PC-3 (cell line): ENCODE results near the gene TBPL2. TPM values are rescaled to one million over a fixed set of nuclear protein-coding genes. Genes with fewer than 3 reads are reported as not detected.

Source experiments
- ATAC-seq: fragments of 200-7000 bp; cut with Tn5 transposase; 2 replicates; pipeline ENCODE4 v1.9.1; 2020; ENCODE audit warnings: mild to moderate bottlenecking, moderate library complexity
- Bru-seq: library from RNA; stranded (reverse); fragments of 400-500 nt; gene quantifications from one replicate; lab custom pipeline; 2021; lab: Mats Ljungman, UMichigan
- BruChase-seq, 2 experiments: library from RNA; stranded (reverse); fragments of 400-500 nt; gene quantifications; one replicate each; lab custom pipeline; 2021; lab: Mats Ljungman, UMichigan
- BruUV-seq: library from RNA; stranded (reverse); fragments of 400-500 nt; replicated peaks from 2 replicates; lab custom pipeline; 2021; lab: Mats Ljungman, UMichigan
- CTCF ChIA-PET: fragments of 300-600 bp; sonication (Branson Sonifier 250); formaldehyde crosslinking; loops from one replicate; lab custom pipeline; 2022; ENCODE audit warnings: antibody characterized with exemption; lab: Charles Lee
- POLR2A ChIA-PET: fragments of 300-600 bp; sonication (Branson Sonifier 250); formaldehyde crosslinking; loops from one replicate; lab custom pipeline; 2022; ENCODE audit warnings: antibody characterized with exemption; ENCODE audit not compliant: unreplicated experiment; lab: Charles Lee
- DNase-seq: peaks from one replicate; pipeline ENCODE4 v3.0.0-alpha.2; 2015
- H2AFZ ChIP-seq: fragments of 300-600 bp; sonication (generic); 2 replicates; pipeline ENCODE4 v1.6.0; 2016; ENCODE audit warnings: antibody characterized with exemption, low read length
- H3F3A ChIP-seq: fragments of 300-600 bp; sonication (generic); one replicate; pipeline ENCODE4 v1.6.0; 2017; ENCODE audit warnings: antibody characterized with exemption, low read length, control low read depth, mild to moderate bottlenecking; ENCODE audit not compliant: unreplicated experiment
- H3K27ac ChIP-seq: fragments of 300-600 bp; sonication (generic); 2 replicates; pipeline ENCODE4 v1.5.1; 2016; ENCODE audit warnings: mild to moderate bottlenecking, low read length
- H3K27me3 ChIP-seq: fragments of 300-600 bp; sonication (generic); 2 replicates; pipeline ENCODE4 v1.6.1; 2016; ENCODE audit warnings: low read length, mixed read lengths
- H3K36me3 ChIP-seq: fragments of 300-600 bp; sonication (generic); 2 replicates; pipeline ENCODE4 v1.6.1; 2016; ENCODE audit warnings: low read depth, mixed run types, low read length, mixed read lengths
- H3K4me1 ChIP-seq: fragments of 300-600 bp; sonication (generic); 2 replicates; pipeline ENCODE4 v1.5.1; 2016; ENCODE audit warnings: low read length; ENCODE audit not compliant: insufficient read depth
- H3K4me2 ChIP-seq: fragments of 300-600 bp; sonication (generic); 2 replicates; pipeline ENCODE4 v1.6.0; 2016; ENCODE audit warnings: low read length
- H3K4me3 ChIP-seq: fragments of 300-600 bp; sonication (generic); 2 replicates; pipeline ENCODE4 v1.5.1; 2016; ENCODE audit warnings: mild to moderate bottlenecking, low read length, mixed read lengths
- H3K79me2 ChIP-seq: fragments of 300-600 bp; sonication (generic); 2 replicates; pipeline ENCODE4 v1.6.1; 2017; ENCODE audit warnings: low read length, mixed read lengths
- H3K9ac ChIP-seq: fragments of 300-600 bp; sonication (generic); 2 replicates; pipeline ENCODE4 v1.6.0; 2016; ENCODE audit warnings: mild to moderate bottlenecking, low read length
- H3K9me2 ChIP-seq: fragments of 300-600 bp; sonication (generic); replicated peaks from 2 replicates; pipeline ENCODE4 v1.6.1; 2016; ENCODE audit warnings: mixed run types, low read length, mixed read lengths
- H3K9me3 ChIP-seq: fragments of 300-600 bp; sonication (generic); 2 replicates; pipeline ENCODE4 v1.6.1; 2016; ENCODE audit warnings: low read length, mixed read lengths
- H4K20me1 ChIP-seq: fragments of 300-600 bp; sonication (generic); 2 replicates; pipeline ENCODE4 v1.6.1; 2016; ENCODE audit warnings: low read length, mixed read lengths
- CTCF ChIP-seq: fragments of 300-600 bp; sonication (generic); conservative IDR thresholded peaks from 2 replicates; pipeline ENCODE4 v1.5.1; 2017; ENCODE audit warnings: antibody characterized with exemption, low read depth, mild to moderate bottlenecking, low read length
- EZH2 ChIP-seq: fragments of 300-600 bp; sonication (generic); IDR thresholded peaks from one replicate; pipeline ENCODE4 v1.6.1; 2017; ENCODE audit warnings: antibody characterized with exemption, mild to moderate bottlenecking, low read length; ENCODE audit not compliant: unreplicated experiment
- EZH2phosphoT487 ChIP-seq: fragments of 300-600 bp; sonication (generic); IDR thresholded peaks from 2 replicates; pipeline ENCODE4 v1.6.1; 2018; ENCODE audit warnings: mild to moderate bottlenecking, antibody characterized with exemption, low read length, borderline replicate concordance
- intact Hi-C: fragments of 100-400 bp; cut with micrococcal nuclease; formaldehyde crosslinking; loops from 2 replicates; pipeline ENCODE4 v1.9.0; 2023
- long read RNA-seq: library from polyadenylated mRNA; unstranded; transcript quantifications from one replicate; pipeline ENCODE4 v2.0.0, GENCODE V29; 2021; ENCODE audit not compliant: unreplicated experiment
- total RNA-seq: library from RNA; depleted of rRNA; stranded (reverse); fragments of >200 nt; gene quantifications from 2 replicates; pipeline ENCODE4 v1.2.3, GENCODE V29; 2014; rRNA removed

The TBPL2 gene
- total RNA-seq, result not detected in 2 replicates
- Bru-seq, nascent RNA, result percentile 4 among the genes with signal in this experiment
- percentile 12 among the genes with signal in this experiment for BruChase-seq, experiment 1, labeled RNA remaining after a 6-hour chase
- percentile 12 among the genes with signal in this experiment for BruChase-seq, experiment 2, labeled RNA remaining after a 2-hour chase
- long read RNA-seq, result 0 reads

- no peak for ATAC-seq
- no peaks in the 10 kb centered on the region for H3F3A ChIP-seq
- no peaks in the 10 kb centered on the region for H4K20me1 ChIP-seq
- CTCF ChIA-PET, result interaction anchor here (0.6 kb wide), 1 partner anchor 183 kb away, joined by 4 read pairs; no protein-coding TSS in a partner anchor
- DNase-seq, result no peak
- peaks cover 7% of the 10 kb centered on the region for H3K4me1 ChIP-seq
- intact Hi-C loops, result no loop called here
- BruUV-seq, result no TSS peak
- TF ChIP-seq EZH2 (no peak), CTCF (no peak), EZH2phosphoT487 (no peak)
- no peaks in the 10 kb centered on the region for H3K9me3 ChIP-seq
- no peak within 1 kb of the TSS for H3K4me3 ChIP-seq
- no peak within 1 kb of the TSS for H3K9ac ChIP-seq
- no peaks in the 10 kb centered on the region for H3K9me2 ChIP-seq
- no peak within 1 kb of the TSS for H2AFZ ChIP-seq
- POLR2A ChIA-PET, result no interaction called here
- H3K4me2 ChIP-seq, result no peak within 1 kb of the TSS
- no peaks in the 10 kb centered on the region for H3K27me3 ChIP-seq
- no peaks in the 10 kb centered on the region for H3K36me3 ChIP-seq
- no peaks in the 10 kb centered on the region for H3K79me2 ChIP-seq
- no peak within 1 kb of the TSS for H3K27ac ChIP-seq
Measured at GRCh38 chr14:55440385-55440784, at the start of gene TBPL2. Gene TBPL2, minus strand, starts transcription at chr14:55440616. Its CDS starts 167 bp downstream, at chr14:55440449.

DNA sequence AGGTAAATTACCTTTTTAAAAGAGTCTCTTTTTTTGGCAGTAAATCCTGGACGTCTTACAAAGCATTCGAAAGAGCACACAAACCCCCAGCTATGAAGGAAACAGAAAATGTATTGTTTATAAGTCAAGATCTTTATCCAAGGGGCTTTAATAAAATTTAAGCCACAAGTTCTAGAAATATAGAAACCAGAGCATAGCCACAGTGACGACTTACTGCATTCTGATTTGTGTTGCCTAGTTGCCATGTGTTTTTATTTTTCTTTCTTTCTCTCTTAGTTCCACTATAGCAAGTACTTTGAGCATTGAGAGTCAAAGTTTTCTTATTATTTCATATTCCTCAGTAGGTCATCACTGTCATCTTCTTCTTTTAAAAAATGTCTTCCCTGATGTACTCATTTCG lies 47.8 kb upstream of the TBPL2 start:
- no peak for DNase-seq
- H3K79me2 ChIP-seq, result no peaks in the 10 kb centered on the region
- H3K4me1 ChIP-seq, result 0 out of 2 replicates have a peak, but pooled peaks cover 3% of the 10 kb centered on the region
- no peaks in the 10 kb centered on the region for H3K9me2 ChIP-seq
- no peak overlapping the region for H3K4me3 ChIP-seq
- H3K27ac ChIP-seq, result no peak overlapping the region
- no peaks in the 10 kb centered on the region for H3K27me3 ChIP-seq
- TF ChIP-seq EZH2phosphoT487, result no peak
- TF ChIP-seq CTCF, result no peak
- no peak for TF ChIP-seq EZH2
- intact Hi-C loops, result no loop called here
- no peak overlapping the region for H3K9ac ChIP-seq
- 0 out of 2 replicates have a peak overlapping the region, but pooled peaks have one; percentile 6 for H2AFZ ChIP-seq
- no peak for ATAC-seq
- POLR2A ChIA-PET, result no interaction called here
- no peaks in the 10 kb centered on the region for H3K9me3 ChIP-seq
- H4K20me1 ChIP-seq, result no peaks in the 10 kb centered on the region
- BruUV-seq, result no TSS peak
- no peaks in the 10 kb centered on the region for H3K36me3 ChIP-seq
- no peaks in the 10 kb centered on the region for H3F3A ChIP-seq
- CTCF ChIA-PET, result no interaction called here
- H3K4me2 ChIP-seq, result no peak overlapping the region

DNA sequence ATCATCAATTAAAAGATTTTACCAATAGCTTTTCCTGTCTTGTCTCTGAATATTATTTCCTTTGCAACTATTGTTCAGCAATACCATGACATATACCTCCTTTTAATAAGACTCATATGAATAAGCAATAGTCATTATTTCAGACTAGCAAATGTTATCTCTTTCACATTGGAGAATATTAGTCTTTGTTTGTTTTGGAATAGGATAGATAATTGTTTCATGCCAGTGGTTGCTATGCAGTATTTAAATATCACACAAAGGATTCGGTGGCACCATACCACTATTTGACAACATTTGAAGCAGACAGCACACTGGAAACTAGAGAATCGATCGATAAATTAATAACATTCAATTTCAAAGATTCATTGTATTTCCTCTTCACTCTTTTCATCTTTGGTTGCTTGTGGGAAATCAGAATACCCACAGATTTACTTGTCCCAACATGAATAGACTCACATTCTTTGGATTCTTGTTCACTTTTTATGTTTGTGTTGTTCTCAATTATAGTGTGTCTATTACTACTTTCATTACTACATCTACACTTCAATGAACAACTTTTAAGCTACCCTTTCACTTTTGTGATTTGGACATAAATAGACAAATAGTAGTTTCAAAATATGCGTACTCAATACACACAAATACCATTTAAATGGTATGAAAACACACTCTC lies 42.7 kb upstream of the TBPL2 start:
- H4K20me1 ChIP-seq, result no peaks in the 10 kb centered on the region
- no TSS peak for BruUV-seq
- ATAC-seq, result peak; percentile 52; the same call in 1 of the 2 replicates
- intact Hi-C loops, result no loop called here
- TF ChIP-seq EZH2 (no peak), CTCF (no peak), EZH2phosphoT487 (no peak)
- no peak overlapping the region for H3K4me2 ChIP-seq
- CTCF ChIA-PET, result no interaction called here
- no peaks in the 10 kb centered on the region for H3F3A ChIP-seq
- H3K27me3 ChIP-seq, result no peaks in the 10 kb centered on the region
- no peaks in the 10 kb centered on the region for H3K36me3 ChIP-seq
- no peaks in the 10 kb centered on the region for H3K79me2 ChIP-seq
- no peak overlapping the region for H3K27ac ChIP-seq
- no peaks in the 10 kb centered on the region for H3K9me2 ChIP-seq
- no peaks in the 10 kb centered on the region for H3K9me3 ChIP-seq
- peak; percentile 41 for DNase-seq
- POLR2A ChIA-PET, result no interaction called here
- H2AFZ ChIP-seq, result no peak overlapping the region
- H3K4me1 ChIP-seq, result peaks cover 16% of the 10 kb centered on the region
- H3K9ac ChIP-seq, result no peak overlapping the region
- H3K4me3 ChIP-seq, result no peak overlapping the region
